SK-N-SH (cell line): Measurements from ENCODE around the gene MAPK1. TPM values are rescaled to one million over a fixed set of nuclear protein-coding genes. Genes with fewer than 3 reads are reported as not detected.
"Not testable (repeated sequence)": the region's sequence is repeated elsewhere in the genome, so short reads cannot be mapped to it uniquely, and the experiment has no call there.

Experiments
- CTCF ChIA-PET: fragments of 300-600, 350-600 bp; formaldehyde crosslinking; extraction: SDS; loops from one replicate; lab custom pipeline; 2021; lab: Yijun Ruan, JAX
- POLR2A ChIA-PET: fragments of 350-600 bp; sonication (Branson Sonifier 250); formaldehyde crosslinking; extraction: SDS; loops from one replicate; lab custom pipeline; 2020; ENCODE audit warnings: antibody characterized with exemption, inconsistent platforms; lab: Yijun Ruan, JAX
- DNase-seq: peaks from one replicate; pipeline ENCODE4 v3.0.0; 2012
- H2AFZ ChIP-seq: fragments of 200-600 bp; sonication (generic); 2 replicates; pipeline ENCODE4 v1.8.1; 2016; ENCODE audit warnings: antibody characterized with exemption, mild to moderate bottlenecking, low read depth
- H3F3A ChIP-seq: fragments of 200-600 bp; sonication (generic); replicated peaks from 2 replicates; pipeline ENCODE3; 2016; ENCODE audit warnings: antibody characterized with exemption, mild to moderate bottlenecking; ENCODE audit not compliant: insufficient read depth
- H3K27ac ChIP-seq, 2 experiments: fragments of 200-500 bp in 1 of 2; fragments of 200-600 bp in 1 of 2; sonication (Bioruptor generic) in 1 of 2; sonication (generic), shearing (Covaris generic) in 1 of 2; 2 replicates each; pipeline versions ENCODE4 v1.5.1 to v1.6.1; 2014 to 2016; ENCODE audit warnings: low read depth in 2 of 2, inconsistent platforms in 1 of 2, low read length in 1 of 2, mild to moderate bottlenecking in 1 of 2, mixed read lengths in 1 of 2
- H3K27me3 ChIP-seq: fragments of 200-600 bp; sonication (generic), shearing (Covaris generic); 2 replicates; pipeline ENCODE4 v1.6.1; 2016; ENCODE audit warnings: mixed run types; ENCODE audit not compliant: insufficient read depth
- H3K36me3 ChIP-seq, 2 experiments: fragments of 200-500 bp in 1 of 2; fragments of 200-600 bp in 1 of 2; sonication (Bioruptor generic) in 1 of 2; sonication (generic) in 1 of 2; replicated peaks in 1 of 2; 2 replicates each; pipeline versions ENCODE3 to v1.5.1; 2014 to 2016; ENCODE audit warnings: low read length in 1 of 2, mild to moderate bottlenecking in 1 of 2; ENCODE audit not compliant: insufficient read depth in 2 of 2, control insufficient read depth in 1 of 2
- H3K4me1 ChIP-seq, 2 experiments: fragments of 200-500 bp in 1 of 2; fragments of 200-600 bp in 1 of 2; sonication (Bioruptor generic) in 1 of 2; sonication (generic), shearing (Covaris generic) in 1 of 2; 2 replicates each; pipeline versions ENCODE4 v1.5.1 to v1.6.1; 2014 to 2016; ENCODE audit warnings: low read depth in 1 of 2, low read length in 1 of 2, mixed run types in 1 of 2; ENCODE audit not compliant: insufficient read depth in 2 of 2, control insufficient read depth in 1 of 2
- H3K4me2 ChIP-seq: fragments of 200-600 bp; sonication (generic), shearing (Covaris generic); 2 replicates; pipeline ENCODE4 v1.6.1; 2017; ENCODE audit warnings: mixed run types
- H3K4me3 ChIP-seq, 2 experiments: fragments of 200-500 bp in 1 of 2; fragments of 200-600 bp in 1 of 2; sonication (Bioruptor generic) in 1 of 2; sonication (generic), shearing (Covaris generic) in 1 of 2; 2 replicates each; pipeline versions ENCODE4 v1.5.1 to v1.8.1; 2014 to 2016; ENCODE audit warnings: low read depth in 2 of 2, inconsistent platforms in 1 of 2, low read length in 1 of 2, mild to moderate bottlenecking in 1 of 2, mixed read lengths in 1 of 2, moderate library complexity in 1 of 2
- H3K79me2 ChIP-seq: fragments of 200-600 bp; sonication (generic); 2 replicates; pipeline ENCODE4 v1.8.1; 2017; ENCODE audit warnings: mild to moderate bottlenecking; ENCODE audit not compliant: insufficient read depth
- H3K9ac ChIP-seq: fragments of 200-600 bp; sonication (generic); 2 replicates; pipeline ENCODE4 v1.6.1; 2017; ENCODE audit warnings: mixed run types
- H3K9me2 ChIP-seq: fragments of 200-600 bp; sonication (generic); 2 replicates; pipeline ENCODE4 v1.6.1; 2017; ENCODE audit warnings: mixed run types
- H3K9me3 ChIP-seq: fragments of 200-600 bp; sonication (generic); 2 replicates; pipeline ENCODE4 v1.6.1; 2017; ENCODE audit warnings: mixed run types, mild to moderate bottlenecking, moderate library complexity
- H4K20me1 ChIP-seq: fragments of 200-600 bp; sonication (generic); 2 replicates; pipeline ENCODE4 v1.6.1; 2017; ENCODE audit warnings: mild to moderate bottlenecking, mixed run types; ENCODE audit not compliant: insufficient read depth
- CHD2 ChIP-seq: fragments of 150-350 bp; IDR thresholded peaks from 2 replicates; pipeline ENCODE4 v1.6.1; 2018; ENCODE audit warnings: low read length; ENCODE audit not compliant: partially characterized antibody
- EP300 ChIP-seq, 2 experiments: IDR thresholded peaks; 2 replicates each; pipeline versions ENCODE4 v1.4.0 to v1.6.1; 2012; ENCODE audit warnings: borderline replicate concordance in 1 of 2, low read depth in 1 of 2, low read length in 1 of 2
- EZH2phosphoT487 ChIP-seq: fragments of 200-600 bp; sonication (generic); IDR thresholded peaks from 2 replicates; pipeline ENCODE4 v1.6.1; 2017; ENCODE audit warnings: low read depth, mixed run types, mild to moderate bottlenecking, antibody characterized with exemption, moderate library complexity, borderline replicate concordance
- FOSL2 ChIP-seq: IDR thresholded peaks from 2 replicates; pipeline ENCODE4 v1.4.0; 2012; ENCODE audit warnings: low read depth, mild to moderate bottlenecking, moderate library complexity, borderline replicate concordance
- FOXJ3 ChIP-seq: sonication (generic); formaldehyde crosslinking; IDR thresholded peaks from 2 replicates; pipeline ENCODE4 v1.5.1; 2020; ENCODE audit warnings: mild to moderate bottlenecking, missing genetic modification reagents
- FOXM1 ChIP-seq: IDR thresholded peaks from 2 replicates; pipeline ENCODE4 v1.4.0; 2012; ENCODE audit warnings: low read depth, mild to moderate bottlenecking
- IRF3 ChIP-seq: fragments of 150-350 bp; IDR thresholded peaks from 2 replicates; pipeline ENCODE4 v1.6.1; 2016; ENCODE audit warnings: mild to moderate bottlenecking, low read depth, low read length
- MAX ChIP-seq: IDR thresholded peaks from 2 replicates; pipeline ENCODE4 v1.4.0; 2012; ENCODE audit warnings: low read depth
- NRF1 ChIP-seq: IDR thresholded peaks from 2 replicates; pipeline ENCODE4 v1.6.1; 2012; ENCODE audit warnings: low read depth, mild to moderate bottlenecking, low read length
- POLR2AphosphoS5 ChIP-seq: IDR thresholded peaks from 2 replicates; pipeline ENCODE4 v1.6.1; 2012; ENCODE audit warnings: low read depth, low read length
- RCOR1 ChIP-seq: fragments of 150-350 bp; IDR thresholded peaks from 2 replicates; pipeline ENCODE4 v1.6.1; 2017; ENCODE audit warnings: antibody characterized with exemption, low read length
- RFX5 ChIP-seq: IDR thresholded peaks from 2 replicates; pipeline ENCODE4 v1.6.1; 2012; ENCODE audit warnings: mild to moderate bottlenecking, improper control_type of control experiment, low read length
- SIN3A ChIP-seq: IDR thresholded peaks from 2 replicates; pipeline ENCODE4 v1.6.1; 2012; ENCODE audit warnings: low read depth, mild to moderate bottlenecking, low read length, moderate library complexity, borderline replicate concordance
- SMC3 ChIP-seq: IDR thresholded peaks from 2 replicates; pipeline ENCODE4 v1.6.1; 2012; ENCODE audit warnings: low read depth, low read length, improper control_type of control experiment
- YY1 ChIP-seq: IDR thresholded peaks from 2 replicates; pipeline ENCODE4 v1.4.0; 2012; ENCODE audit warnings: low read depth, mild to moderate bottlenecking
- WGBS: methylation state at CpG from one replicate; pipeline ENCODE4 v1.1.6; 2017; ENCODE audit warnings: low lambda C conversion rate; 5-methylcytosine and 5-hydroxymethylcytosine counted together
- polyA plus RNA-seq, 3 experiments: library from polyadenylated mRNA; depleted of rRNA; stranded (reverse); fragments of >200 nt; gene quantifications; 2 replicates each; pipeline ENCODE4 v1.2.3, GENCODE V29; 2012

The MAPK1 gene
- polyA plus RNA-seq, 1 of the 3 experiments (the other 2 are of a cell fraction), result 25.6 TPM

GRCh38 chr22:21796231-21796630, 71.2 kb downstream of the MAPK1 start:
- no peak overlapping the region for H2AFZ ChIP-seq
- H3F3A ChIP-seq, result peaks cover 18% of the 10 kb centered on the region
- no peaks in the 10 kb centered on the region for H3K9me3 ChIP-seq
- H3K4me1 ChIP-seq, result peaks cover 0 to 15% of the 10 kb centered on the region in 2 experiments; a peak in 2 of 4 replicates
- H3K9me2 ChIP-seq, result no peaks in the 10 kb centered on the region
- ChIA-PET POLR2A (no interaction called here), CTCF (interaction anchor here (1.2 kb wide), 1 partner anchor 9 kb away, joined by 3 read pairs; no protein-coding TSS in a partner anchor)
- no peak overlapping the region for H3K27ac ChIP-seq
- H4K20me1 ChIP-seq, result no peaks in the 10 kb centered on the region; the same call in 1 of the 2 replicates
- no peak overlapping the region for H3K4me2 ChIP-seq
- no peak overlapping the region for H3K4me3 ChIP-seq
- no peak for TF ChIP-seq EP300 (IDR thresholded peaks at IDR 0.05; ENCODE audit: borderline replicate concordance in 1 of 2, low read depth in 1 of 2, low read length in 1 of 2)
- peaks cover 38% of the 10 kb centered on the region for H3K79me2 ChIP-seq
- no peak overlapping the region for H3K9ac ChIP-seq
- DNase-seq, result no peak
- WGBS, result 98% methylated on average over 3 of the region's 3 CpGs
- peaks cover 14 to 64% of the 10 kb centered on the region in 2 experiments for H3K36me3 ChIP-seq
- H3K27me3 ChIP-seq, result no peaks in the 10 kb centered on the region

- DNase-seq, POLR2A ChIA-PET, H2AFZ ChIP-seq, H3K9me2 ChIP-seq, H3K27me3 ChIP-seq, H3K9ac ChIP-seq, H3K4me3 ChIP-seq, H3K4me2 ChIP-seq, H4K20me1 ChIP-seq, H3K9me3 ChIP-seq, H3F3A ChIP-seq, H3K27ac ChIP-seq: not testable (repeated sequence)
- CTCF ChIA-PET, result interaction anchor here (1.0 kb wide), 1 partner anchor 145 kb away, joined by 3 read pairs; no protein-coding TSS in a partner anchor
- peaks cover 1 to 46% of the 10 kb centered on the region in 2 experiments for H3K36me3 ChIP-seq
- H3K4me1 ChIP-seq, result peaks cover 0 to 15% of the 10 kb centered on the region in 2 experiments; a peak in 2 of 4 replicates
- H3K79me2 ChIP-seq, result peaks cover 36% of the 10 kb centered on the region
- 98% methylated on average over 10 of the region's 10 CpGs for WGBS
These were observed 73.7 kb downstream of the MAPK1 start for GRCh38 chr22:21793716-21794115.

- Histone ChIP-seq H3K4me2 (no peak overlapping the region), H3K9me3 (no peaks in the 10 kb centered on the region), H3K27ac (no peak overlapping the region; a peak in 1 of 4 replicates), H3F3A (peaks cover 4% of the 10 kb centered on the region), H3K4me1 (peaks cover 0 to under 1% of the 10 kb centered on the region in 2 experiments; a peak in 1 of 4 replicates), H3K79me2 (peaks cover 35% of the 10 kb centered on the region), H3K36me3 (peaks cover 8 to 46% of the 10 kb centered on the region in 2 experiments), H2AFZ (no peak overlapping the region), H3K4me3 (no peak overlapping the region), H4K20me1 (0 out of 2 replicates have a peak, but pooled peaks cover 6% of the 10 kb centered on the region), H3K9ac (no peak overlapping the region), H3K27me3 (no peaks in the 10 kb centered on the region), H3K9me2 (no peaks in the 10 kb centered on the region)
- ChIA-PET CTCF (no interaction called here), POLR2A (interaction anchor here (0.6 kb wide), 1 partner anchor 27 kb away, joined by 4 read pairs; no protein-coding TSS in a partner anchor)
- no peak for TF ChIP-seq CHD2
- TF ChIP-seq MAX, result no peak
- no peak for TF ChIP-seq EZH2phosphoT487
- TF ChIP-seq SMC3, result no peak
- TF ChIP-seq IRF3, result no peak
- TF ChIP-seq YY1, result no peak
- TF ChIP-seq RCOR1, result no peak
- TF ChIP-seq RFX5, result no peak
- TF ChIP-seq EP300 (IDR thresholded peaks at IDR 0.05; ENCODE audit: borderline replicate concordance in 1 of 2, low read depth in 1 of 2, low read length in 1 of 2), result no peak
- TF ChIP-seq POLR2AphosphoS5, result no peak
- TF ChIP-seq FOSL2, result no peak
- no peak for TF ChIP-seq NRF1
- TF ChIP-seq FOXJ3 (CRISPR knock-in tag), result no peak
- no peak for TF ChIP-seq FOXM1
- TF ChIP-seq SIN3A, result no peak
- DNase-seq, result no peak
- WGBS, result 87% methylated on average over 11 of the region's 11 CpGs
These were observed 75.5 kb downstream of the MAPK1 start for GRCh38 chr22:21791635-21792625.
